ENCODE results near the gene SEMA4G.

DNA sequence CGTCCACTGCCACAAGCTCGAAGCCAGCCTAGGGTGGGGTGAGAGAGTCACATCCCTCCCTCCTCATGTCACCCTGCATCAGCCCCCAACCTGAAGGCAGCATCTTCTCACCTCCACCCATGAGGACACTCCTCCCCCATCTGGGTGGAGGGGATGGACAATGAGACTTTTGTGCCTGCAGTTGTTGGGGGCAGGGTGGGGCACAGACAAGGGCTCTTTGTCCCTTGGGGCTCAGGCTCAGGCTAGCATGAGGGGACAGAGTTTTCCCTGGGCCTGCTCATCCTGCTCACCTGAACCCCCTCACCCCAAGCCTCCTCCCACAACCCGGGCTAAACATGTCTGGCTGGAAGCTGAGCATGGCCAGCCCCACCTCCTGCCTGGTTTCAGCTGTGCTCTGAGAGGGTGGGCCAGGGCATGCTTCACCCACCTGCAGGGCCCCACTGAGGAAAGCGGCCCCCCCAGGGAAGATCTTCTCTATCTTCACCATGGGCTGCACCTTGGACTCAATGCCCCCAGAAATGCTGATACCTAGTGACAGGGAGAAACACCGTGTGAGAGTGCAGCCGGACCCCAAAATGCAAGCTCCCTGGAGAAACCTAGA, 39.6 kb downstream of the SEMA4G start:
- TF ChIP-seq, protein P1, sequence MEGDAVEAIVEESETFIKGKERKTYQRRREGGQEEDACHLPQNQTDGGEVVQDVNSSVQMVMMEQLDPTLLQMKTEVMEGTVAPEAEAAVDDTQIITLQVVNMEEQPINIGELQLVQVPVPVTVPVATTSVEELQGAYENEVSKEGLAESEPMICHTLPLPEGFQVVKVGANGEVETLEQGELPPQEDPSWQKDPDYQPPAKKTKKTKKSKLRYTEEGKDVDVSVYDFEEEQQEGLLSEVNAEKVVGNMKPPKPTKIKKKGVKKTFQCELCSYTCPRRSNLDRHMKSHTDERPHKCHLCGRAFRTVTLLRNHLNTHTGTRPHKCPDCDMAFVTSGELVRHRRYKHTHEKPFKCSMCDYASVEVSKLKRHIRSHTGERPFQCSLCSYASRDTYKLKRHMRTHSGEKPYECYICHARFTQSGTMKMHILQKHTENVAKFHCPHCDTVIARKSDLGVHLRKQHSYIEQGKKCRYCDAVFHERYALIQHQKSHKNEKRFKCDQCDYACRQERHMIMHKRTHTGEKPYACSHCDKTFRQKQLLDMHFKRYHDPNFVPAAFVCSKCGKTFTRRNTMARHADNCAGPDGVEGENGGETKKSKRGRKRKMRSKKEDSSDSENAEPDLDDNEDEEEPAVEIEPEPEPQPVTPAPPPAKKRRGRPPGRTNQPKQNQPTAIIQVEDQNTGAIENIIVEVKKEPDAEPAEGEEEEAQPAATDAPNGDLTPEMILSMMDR (IDR thresholded peaks at IDR 0.05), result no peak
- TF ChIP-seq POLR2A (IDR thresholded peaks at IDR 0.05), result no peak

Data from body of pancreas (tissue), 4 donors.